Esophagus muscularis mucosa (tissue), 4 donors: ENCODE data around the gene NAXE.

ENCODE experiments used
- CTCF ChIP-seq, 3 experiments: fragments of 200-600 bp in 2 of 3; fragments of 450-650 bp in 1 of 3; sonication (generic) in 2 of 3; IDR thresholded peaks; one replicate each; pipeline ENCODE4 v1.5.1; 2017 to 2019; ENCODE audit warnings: antibody characterized with exemption in 3 of 3, mild to moderate bottlenecking in 2 of 3, moderate library complexity in 1 of 3
- EP300 ChIP-seq: sonication (generic); formaldehyde crosslinking; IDR thresholded peaks from one replicate; pipeline ENCODE4 v1.6.1; 2017; ENCODE audit warnings: antibody characterized with exemption
- POLR2A ChIP-seq: fragments of 450-650 bp; IDR thresholded peaks from one replicate; pipeline ENCODE4 v1.6.1; 2017; ENCODE audit warnings: antibody characterized with exemption, moderate library complexity, mild to moderate bottlenecking, low read depth
- POLR2AphosphoS5 ChIP-seq, 2 donors: sonication (generic); formaldehyde crosslinking; IDR thresholded peaks; one replicate each; pipeline ENCODE4 v1.6.1; 2017; ENCODE audit warnings: antibody characterized with exemption in 2 of 2

DNA sequence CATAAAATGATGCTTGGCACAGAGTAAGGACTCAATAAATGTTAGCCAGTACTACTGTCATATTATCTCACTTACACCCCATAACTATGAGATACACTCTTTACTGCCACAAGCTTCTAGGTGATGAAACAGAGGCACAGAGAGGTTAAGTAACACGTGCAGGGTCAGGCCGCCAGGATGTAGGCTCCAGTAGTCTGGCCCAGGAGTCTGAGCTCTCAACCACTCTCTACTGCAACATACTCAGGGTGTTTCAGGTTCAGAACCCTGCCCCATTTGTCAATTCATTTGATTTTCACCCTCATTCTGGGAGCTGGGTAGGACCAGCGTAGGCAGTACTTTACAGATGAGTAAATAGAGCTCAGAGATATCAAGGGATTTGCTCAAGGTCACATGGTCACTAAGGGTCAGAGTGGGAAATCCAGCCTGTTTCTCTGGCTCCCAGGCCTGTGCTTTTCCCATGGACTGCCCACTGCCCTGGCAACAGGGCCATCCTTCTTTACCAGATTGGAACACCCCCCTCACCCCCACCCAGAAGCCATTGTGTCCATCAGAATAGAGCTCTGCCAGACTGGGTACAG is 40.4 kb upstream of the NAXE start:
- TF ChIP-seq CTCF (IDR thresholded peaks at IDR 0.05) (no peak), POLR2A (no peak), POLR2AphosphoS5 (IDR thresholded peaks at IDR 0.05) (no peak), EP300 (no peak)
